Nasal cavity respiratory epithelium epithelial cell of viscerocranial mucosa (primary cell): ENCODE results near the gene CTSL. TPM values are rescaled to one million over a fixed set of nuclear protein-coding genes. Genes with fewer than 3 reads are reported as not detected.

Experiments
- total RNA-seq: library from RNA; depleted of rRNA; stranded (reverse); fragments of >200 nt; gene quantifications from 2 replicates; pipeline ENCODE4 v1.2.3, GENCODE V29; 2014

Gene CTSL
- total RNA-seq: 107 and 167 TPM in 2 replicates

GRCh38 chr9:87725900-87726709 is at the start of gene CTSL:
Gene CTSL, plus strand, starts transcription at chr9:87726119. Its CDS starts 1,485 bp downstream, at chr9:87727604.

Other genes starting within 250 kb of the CTSL start
- gene DAPK1, start 228.3 kb upstream of the CTSL start, total RNA-seq: 1.7 and 7.2 TPM in 2 replicates
- not detected in 2 replicates for gene SPATA31E1, start 156.8 kb downstream of the CTSL start, total RNA-seq
- gene SPATA31C1, start 191.8 kb downstream of the CTSL start, total RNA-seq: not detected in 2 replicates
- gene CDK20, start 248.4 kb downstream of the CTSL start, total RNA-seq: 3.1 and 3.5 TPM in 2 replicates